Prostate gland (tissue), 2 donors: ENCODE data around the gene KCNK4.

Experiments
- POLR2A ChIP-seq: fragments of 450-650 bp; IDR thresholded peaks from one replicate; pipeline ENCODE4 v1.6.1; 2016; ENCODE audit warnings: antibody characterized with exemption, mild to moderate bottlenecking
- TF ChIP-seq, protein P1 (sequence below), 4 experiments: fragments of 200-600 bp in 2 of 4; fragments of 450-650 bp in 2 of 4; sonication (generic) in 2 of 4; IDR thresholded peaks; 1 replicate in 3 of 4; 2 replicates in 1 of 4; pipeline ENCODE4 v1.5.1; 2016 to 2019; ENCODE audit warnings: antibody characterized with exemption in 4 of 4, mild to moderate bottlenecking in 2 of 4, moderate library complexity in 2 of 4

- TF ChIP-seq, protein P1, sequence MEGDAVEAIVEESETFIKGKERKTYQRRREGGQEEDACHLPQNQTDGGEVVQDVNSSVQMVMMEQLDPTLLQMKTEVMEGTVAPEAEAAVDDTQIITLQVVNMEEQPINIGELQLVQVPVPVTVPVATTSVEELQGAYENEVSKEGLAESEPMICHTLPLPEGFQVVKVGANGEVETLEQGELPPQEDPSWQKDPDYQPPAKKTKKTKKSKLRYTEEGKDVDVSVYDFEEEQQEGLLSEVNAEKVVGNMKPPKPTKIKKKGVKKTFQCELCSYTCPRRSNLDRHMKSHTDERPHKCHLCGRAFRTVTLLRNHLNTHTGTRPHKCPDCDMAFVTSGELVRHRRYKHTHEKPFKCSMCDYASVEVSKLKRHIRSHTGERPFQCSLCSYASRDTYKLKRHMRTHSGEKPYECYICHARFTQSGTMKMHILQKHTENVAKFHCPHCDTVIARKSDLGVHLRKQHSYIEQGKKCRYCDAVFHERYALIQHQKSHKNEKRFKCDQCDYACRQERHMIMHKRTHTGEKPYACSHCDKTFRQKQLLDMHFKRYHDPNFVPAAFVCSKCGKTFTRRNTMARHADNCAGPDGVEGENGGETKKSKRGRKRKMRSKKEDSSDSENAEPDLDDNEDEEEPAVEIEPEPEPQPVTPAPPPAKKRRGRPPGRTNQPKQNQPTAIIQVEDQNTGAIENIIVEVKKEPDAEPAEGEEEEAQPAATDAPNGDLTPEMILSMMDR (IDR thresholded peaks at IDR 0.05), result no peak
- no peak for TF ChIP-seq POLR2A
Observed at GRCh38 chr11:64253043-64253442, 38.1 kb upstream of the KCNK4 start.
